Thyroid gland (tissue), 4 donors: ENCODE measurements around the gene BEAN1. TPM values are rescaled to one million over a fixed set of nuclear protein-coding genes. Genes with fewer than 3 reads are reported as not detected.

Source experiments
- DNase-seq, 2 donors: peaks; one replicate each; pipeline ENCODE4 v3.0.0-alpha.2; 2019
- H3K27ac ChIP-seq, 3 donors: fragments of 200-600 bp; sonication (generic); 1 replicate in 2 of 3; 2 replicates in 1 of 3; pipeline ENCODE4 v1.5.1; 2016 to 2019; ENCODE audit warnings: mild to moderate bottlenecking in 1 of 3, moderate library complexity in 1 of 3
- H3K27me3 ChIP-seq: fragments of 200-600 bp; sonication (generic); one replicate; pipeline ENCODE4 v1.5.1; 2019
- H3K36me3 ChIP-seq, 2 donors: fragments of 200-600 bp; sonication (generic); one replicate each; pipeline ENCODE4 v1.5.1; 2016 to 2019
- H3K4me1 ChIP-seq, 2 donors: fragments of 200-600 bp; sonication (generic); one replicate each; pipeline ENCODE4 v1.5.1; 2017 to 2019
- H3K4me3 ChIP-seq, 3 donors: fragments of 200-600 bp; sonication (generic); replicated peaks in 1 of 3; 1 replicate in 2 of 3; 2 replicates in 1 of 3; pipeline ENCODE4 v1.5.1; 2016; ENCODE audit warnings: mild to moderate bottlenecking in 1 of 3
- H3K9me3 ChIP-seq: fragments of 200-600 bp; sonication (generic); one replicate; pipeline ENCODE4 v1.5.1; 2017
- CTCF ChIP-seq, 6 experiments: fragments of 200-600 bp in 3 of 6; fragments of 450-650 bp in 3 of 6; sonication (generic) in 3 of 6; IDR thresholded peaks; one replicate each; pipeline ENCODE4 v1.5.1; 2016 to 2019; ENCODE audit warnings: antibody characterized with exemption in 6 of 6, mild to moderate bottlenecking in 2 of 6, inconsistent platforms in 1 of 6, moderate library complexity in 1 of 6
- POLR2A ChIP-seq, 2 donors: fragments of 450-650 bp; IDR thresholded peaks; one replicate each; pipeline ENCODE4 v1.6.1; 2017; ENCODE audit warnings: antibody characterized with exemption in 2 of 2, mild to moderate bottlenecking in 2 of 2, moderate library complexity in 1 of 2
- WGBS, 2 donors: methylation state at CpG; one replicate each; pipeline ENCODE4 v1.1.5; 2017; 5-methylcytosine and 5-hydroxymethylcytosine counted together
- intact Hi-C: fragments of 100-400 bp; cut with DNase I; formaldehyde crosslinking; loops from one replicate; pipeline ENCODE4 v1.15.1; 2023
- total RNA-seq, 4 donors: library from RNA; depleted of rRNA; stranded (reverse); fragments of >200 nt; gene quantifications; one replicate each; pipeline ENCODE4 v1.2.3, GENCODE V29; 2016

Gene BEAN1
- total RNA-seq, 4 donors from 2014 or later, result 0.38 to 0.54 TPM; not detected in 2

- intact Hi-C loops, result no loop called here
- H3K4me1 ChIP-seq, result peaks cover 17 to 19% of the 10 kb centered on the region in 2 donors
- 93 to 97% methylated on average over 13 of the region's 13 CpGs for WGBS, 2 donors
- H3K36me3 ChIP-seq, result peaks cover 0 to 3% of the 10 kb centered on the region in 2 donors
- no peaks in the 10 kb centered on the region for H3K27me3 ChIP-seq
- no peak overlapping the region for H3K4me3 ChIP-seq
- no peak for DNase-seq
- TF ChIP-seq POLR2A (IDR thresholded peaks at IDR 0.05) (no peak), CTCF (IDR thresholded peaks at IDR 0.05) (no peak)
- no peaks in the 10 kb centered on the region for H3K9me3 ChIP-seq
- no peak overlapping the region for H3K27ac ChIP-seq
These were observed 37.6 kb upstream of the BEAN1 start for GRCh38 chr16:66389256-66390176.

GRCh38 chr16:66390346-66391108 is 36.6 kb upstream of the BEAN1 start:
- H3K27me3 ChIP-seq, result no peaks in the 10 kb centered on the region
- intact Hi-C loops, result no loop called here
- H3K9me3 ChIP-seq, result no peaks in the 10 kb centered on the region
- no peak overlapping the region for H3K4me3 ChIP-seq
- DNase-seq, result no peak
- no peak overlapping the region for H3K27ac ChIP-seq
- 82 to 90% methylated on average over 14 of the region's 14 CpGs for WGBS, 2 donors
- H3K36me3 ChIP-seq, result peaks cover 0 to 3% of the 10 kb centered on the region in 2 donors
- peaks cover 17 to 19% of the 10 kb centered on the region in 2 donors for H3K4me1 ChIP-seq
- TF ChIP-seq CTCF (IDR thresholded peaks at IDR 0.05) (no peak), POLR2A (IDR thresholded peaks at IDR 0.05) (no peak)

DNA sequence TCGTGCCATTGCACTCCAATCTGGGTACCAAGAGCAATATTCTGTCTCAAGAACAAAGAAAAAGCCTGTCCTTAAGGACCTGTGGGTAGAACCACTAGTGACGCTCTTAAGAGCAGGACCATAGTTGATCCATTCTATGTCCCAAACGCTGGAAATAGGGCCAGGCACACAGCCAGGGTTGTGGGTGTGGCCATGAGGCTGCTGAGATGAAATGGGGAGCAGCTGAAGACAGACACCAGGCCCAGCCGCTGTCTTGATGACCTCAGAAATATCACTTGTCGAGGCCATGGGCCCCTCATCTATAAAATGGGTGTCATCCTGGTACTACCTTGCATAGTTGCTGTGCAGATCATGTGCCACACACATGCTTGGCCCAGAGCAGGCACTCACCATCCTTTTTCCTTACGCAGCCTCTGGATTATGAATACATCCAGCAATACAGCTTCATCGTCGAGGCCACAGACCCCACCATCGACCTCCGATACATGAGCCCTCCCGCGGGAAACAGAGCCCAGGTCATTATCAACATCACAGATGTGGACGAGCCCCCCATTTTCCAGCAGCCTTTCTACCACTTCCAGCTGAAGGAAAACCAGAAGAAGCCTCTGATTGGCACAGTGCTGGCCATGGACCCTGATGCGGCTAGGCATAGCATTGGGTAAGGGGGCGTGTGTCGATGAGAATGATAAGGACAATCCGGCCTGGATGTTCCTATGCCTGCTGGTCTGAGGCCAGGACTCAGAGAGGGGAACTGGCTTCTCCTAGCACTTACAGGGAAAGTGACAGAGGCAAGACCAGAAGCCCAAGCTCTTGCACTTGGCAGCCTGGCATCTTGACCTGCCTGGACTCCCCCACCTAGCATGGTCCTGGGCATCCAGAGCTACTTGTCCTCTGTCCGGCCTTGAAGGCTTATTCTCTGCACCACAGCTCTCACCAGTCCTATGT is 35.1 kb upstream of the BEAN1 start:
- H3K9me3 ChIP-seq, result no peaks in the 10 kb centered on the region
- no peak overlapping the region for H3K27ac ChIP-seq
- H3K36me3 ChIP-seq, result peaks cover 0 to 7% of the 10 kb centered on the region in 2 donors
- WGBS, 2 donors, result 87 to 89% methylated on average over 17 to 18 of the region's 18 CpGs
- no peak overlapping the region for H3K4me3 ChIP-seq
- TF ChIP-seq CTCF (IDR thresholded peaks at IDR 0.05) (no peak), POLR2A (IDR thresholded peaks at IDR 0.05) (no peak)
- intact Hi-C loops, result no loop called here
- H3K4me1 ChIP-seq, result peaks cover 10 to 12% of the 10 kb centered on the region in 2 donors
- no peaks in the 10 kb centered on the region for H3K27me3 ChIP-seq
- DNase-seq, result no peak

DNA sequence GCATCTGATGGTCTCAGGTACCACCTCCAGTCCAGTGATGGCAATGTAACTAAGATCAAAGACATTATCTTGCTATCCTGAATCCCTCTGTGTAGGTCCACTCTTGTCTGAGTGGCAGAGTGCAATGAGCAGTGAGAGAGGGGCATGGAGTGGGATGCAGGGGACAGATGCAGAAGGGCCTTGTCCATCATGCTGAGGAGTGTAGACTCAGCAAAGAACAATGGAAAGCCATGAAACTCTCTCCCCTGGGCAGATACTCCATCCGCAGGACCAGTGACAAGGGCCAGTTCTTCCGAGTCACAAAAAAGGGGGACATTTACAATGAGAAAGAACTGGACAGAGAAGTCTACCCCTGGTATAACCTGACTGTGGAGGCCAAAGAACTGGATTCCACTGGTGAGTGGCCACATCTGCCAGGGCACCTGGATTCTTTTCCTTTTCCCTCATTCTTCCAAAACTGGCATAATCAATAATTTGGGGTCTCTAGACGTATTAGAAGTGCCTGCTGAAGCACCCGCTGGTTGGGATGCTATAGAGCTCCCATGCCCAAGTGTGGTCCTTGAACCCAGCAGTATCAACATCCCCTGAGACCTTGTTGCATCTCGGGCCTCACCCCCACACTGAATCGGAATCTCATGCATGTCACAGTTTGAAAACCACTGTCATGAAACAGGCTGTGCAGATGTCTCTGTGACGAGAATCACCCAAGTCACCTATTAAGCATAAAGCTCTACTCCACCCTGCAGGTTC is 31.1 kb upstream of the BEAN1 start:
- Histone ChIP-seq H3K36me3 (peaks cover 0 to 13% of the 10 kb centered on the region in 2 donors), H3K9me3 (no peaks in the 10 kb centered on the region)
- 88 to 95% methylated on average over 7 of the region's 7 CpGs for WGBS, 2 donors

More for the DNA sequence above, 31.1 kb upstream of the BEAN1 start:
- no peak for DNase-seq
- no peaks in the 10 kb centered on the region for H3K27me3 ChIP-seq
- H3K4me3 ChIP-seq, result no peak overlapping the region
- no peak for TF ChIP-seq POLR2A (IDR thresholded peaks at IDR 0.05)
- no peak for TF ChIP-seq CTCF (IDR thresholded peaks at IDR 0.05)
- intact Hi-C loops, result no loop called here
- H3K4me1 ChIP-seq, result no peaks in the 10 kb centered on the region
- no peak overlapping the region for H3K27ac ChIP-seq
